GM19043 (cell line): Measurements from ENCODE around the gene KIT.

ENCODE experiments used
- ATAC-seq: cut with Tn5 transposase; IDR thresholded peaks from one replicate; pipeline ENCODE4 v1.9.1; 2021; ENCODE audit warnings: low read depth; ENCODE audit not compliant: unreplicated experiment

The KIT gene

DNA sequence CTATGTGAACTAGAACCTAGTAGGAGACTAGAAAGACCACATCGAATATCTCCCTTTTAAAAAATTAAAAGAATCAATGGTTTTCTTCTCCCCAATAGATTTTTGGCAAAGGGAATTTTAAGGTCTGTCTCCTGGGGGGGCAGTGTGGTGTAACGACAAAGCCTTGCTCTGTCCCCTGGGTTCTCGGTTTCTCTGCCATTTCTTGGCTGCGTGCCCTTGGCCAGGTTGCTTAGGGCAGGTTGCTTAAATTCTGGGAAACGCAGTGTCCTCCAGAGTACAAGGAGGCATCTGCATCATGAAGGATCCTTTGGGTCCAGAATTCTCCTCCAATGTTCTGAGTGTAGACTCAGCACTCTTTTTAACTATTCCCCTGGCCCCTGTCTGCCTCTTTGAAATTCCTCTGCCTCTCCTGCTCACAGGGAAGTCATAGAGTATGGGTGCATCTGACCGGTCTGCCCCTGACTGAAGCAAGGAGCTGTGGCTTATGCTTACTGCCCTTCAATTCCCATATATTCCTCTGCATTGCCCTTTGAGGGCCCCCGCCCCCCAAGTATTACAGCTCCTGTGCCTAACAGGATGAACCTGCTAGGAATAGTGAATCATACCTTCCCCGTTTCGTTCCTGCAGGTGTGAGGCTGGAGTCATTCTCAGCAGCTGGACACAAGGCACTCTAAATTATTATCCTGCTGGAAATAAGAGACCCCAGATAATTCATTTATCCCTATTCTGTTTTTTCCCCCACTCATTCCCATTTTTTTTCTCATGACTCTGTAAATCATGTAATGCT lies 2.2 kb downstream of the KIT start:
- no peak for ATAC-seq

GRCh38 chr4:54660591-54660990 lies 2.8 kb downstream of the KIT start:
- ATAC-seq = no peak

DNA sequence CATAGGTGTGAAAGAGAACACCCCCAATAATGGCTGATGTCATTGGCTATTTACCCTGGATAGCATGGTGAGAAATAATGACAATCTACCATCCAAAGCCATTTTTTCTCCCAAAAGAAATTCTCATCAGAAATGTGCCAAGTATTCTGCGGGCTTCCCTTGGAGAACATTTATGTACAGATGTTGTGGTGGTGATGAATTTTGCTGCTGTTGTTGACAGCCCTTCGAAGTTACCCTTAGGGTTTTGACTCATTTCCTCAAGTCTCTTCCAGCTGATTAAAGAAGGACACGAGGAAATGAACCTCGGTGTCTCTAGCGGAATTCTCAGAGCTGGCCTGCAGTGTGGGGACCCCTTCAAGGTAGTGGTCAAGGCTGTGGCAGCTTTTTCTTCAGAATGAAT lies 3.4 kb downstream of the KIT start:
- ATAC-seq = no peak

DNA sequence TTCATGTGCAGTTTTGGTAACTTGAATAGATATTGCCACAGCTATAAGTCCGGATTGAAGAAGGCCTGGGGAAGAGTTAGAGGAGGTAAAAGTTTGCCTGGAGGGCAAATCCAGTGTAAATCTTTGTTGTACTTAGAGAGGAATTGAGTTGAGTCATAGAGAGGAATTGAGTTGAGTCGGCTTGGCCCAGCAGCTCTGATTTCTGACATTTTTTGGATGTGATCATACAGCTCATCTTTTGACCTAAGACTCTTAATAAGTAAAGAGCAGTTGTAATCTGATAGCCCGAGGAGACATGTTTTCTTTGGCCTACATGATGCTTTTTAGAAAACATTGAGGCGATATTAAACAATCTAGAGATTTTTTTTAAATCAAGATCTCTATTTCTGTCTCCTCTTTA lies 3.9 kb downstream of the KIT start:
- no peak for ATAC-seq

- ATAC-seq = no peak
Observed at GRCh38 chr4:54662123-54662522, 4.4 kb downstream of the KIT start.

GRCh38 chr4:54662901-54663585 lies 5.3 kb downstream of the KIT start:
- ATAC-seq = no peak

GRCh38 chr4:54664400-54664799 lies 6.6 kb downstream of the KIT start:
- no peak for ATAC-seq

DNA sequence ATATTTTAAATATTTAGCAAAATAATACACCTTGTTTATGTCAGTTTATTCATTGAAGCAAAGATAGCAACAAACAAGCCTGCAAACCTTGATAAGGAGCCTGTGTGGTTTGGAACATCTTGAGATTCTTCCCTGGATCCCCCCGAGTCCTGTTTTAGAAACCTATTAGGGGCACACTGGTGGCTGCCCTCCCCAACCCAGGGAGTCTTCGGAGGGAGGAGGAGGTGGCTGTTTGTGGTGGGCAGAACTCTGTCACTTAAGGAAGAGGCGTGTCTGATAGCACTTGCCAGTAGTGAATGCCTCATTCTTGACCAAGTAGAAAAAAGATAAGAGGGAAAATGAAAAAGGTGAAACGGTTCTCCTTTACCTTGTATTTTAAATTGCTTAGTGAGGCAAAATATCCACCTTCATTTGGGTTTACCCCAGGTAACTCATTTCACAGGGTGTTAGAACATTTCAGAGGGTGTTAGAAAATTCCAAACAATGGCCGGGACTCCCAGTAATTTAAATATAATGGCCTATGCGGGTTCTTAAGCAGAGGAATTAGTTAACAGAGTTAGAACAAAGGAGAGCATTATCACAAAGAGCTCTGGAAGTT lies 10.4 kb downstream of the KIT start:
- ATAC-seq = no peak

GRCh38 chr4:54669831-54670230 lies 12.1 kb downstream of the KIT start:
- no peak for ATAC-seq

- no peak for ATAC-seq
Observed at GRCh38 chr4:54675721-54676461, 18.1 kb downstream of the KIT start.

GRCh38 chr4:54676658-54677057 lies 18.9 kb downstream of the KIT start:
- ATAC-seq = no peak

DNA sequence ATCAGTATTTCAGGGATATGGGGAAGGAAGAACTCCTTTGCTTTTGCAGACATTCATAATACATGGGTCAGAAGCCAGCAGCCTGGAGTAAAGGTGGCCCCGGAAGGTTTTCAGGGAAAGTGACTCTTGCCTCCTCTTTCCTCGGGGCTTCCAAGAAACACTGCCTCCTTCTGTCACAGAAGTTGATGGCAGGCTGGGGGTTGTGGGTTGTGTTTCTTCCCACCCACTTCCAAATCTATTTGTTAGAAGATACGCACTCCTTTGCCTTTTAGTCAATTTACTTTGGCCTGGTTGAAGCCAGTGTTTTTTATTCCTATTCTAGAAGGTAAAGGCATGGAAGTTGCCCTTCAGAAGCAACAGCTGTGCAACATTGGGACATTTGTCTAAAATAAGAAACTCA lies 19.7 kb downstream of the KIT start:
- no peak for ATAC-seq

- no peak for ATAC-seq
Observed at GRCh38 chr4:54677853-54678650, 20.3 kb downstream of the KIT start.

DNA sequence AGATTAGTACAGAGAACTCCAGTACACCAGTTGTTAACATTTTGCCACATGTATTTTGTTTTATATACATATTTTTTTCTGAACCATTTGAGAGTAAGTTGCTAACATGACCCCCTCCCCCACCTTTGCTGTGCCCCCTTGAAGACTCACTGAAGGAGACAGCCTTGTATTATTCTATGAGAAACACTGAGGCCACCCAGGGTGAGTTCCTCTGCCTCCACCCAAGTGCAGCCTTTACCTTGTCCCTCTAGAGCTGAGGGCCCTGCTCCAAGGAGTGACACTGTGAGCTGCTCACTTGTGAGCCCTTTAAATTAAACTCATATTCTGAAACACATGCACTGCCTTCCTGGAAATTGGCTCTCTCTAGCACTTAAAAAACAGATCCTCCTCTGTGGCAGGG lies 21.1 kb downstream of the KIT start:
- ATAC-seq = no peak

DNA sequence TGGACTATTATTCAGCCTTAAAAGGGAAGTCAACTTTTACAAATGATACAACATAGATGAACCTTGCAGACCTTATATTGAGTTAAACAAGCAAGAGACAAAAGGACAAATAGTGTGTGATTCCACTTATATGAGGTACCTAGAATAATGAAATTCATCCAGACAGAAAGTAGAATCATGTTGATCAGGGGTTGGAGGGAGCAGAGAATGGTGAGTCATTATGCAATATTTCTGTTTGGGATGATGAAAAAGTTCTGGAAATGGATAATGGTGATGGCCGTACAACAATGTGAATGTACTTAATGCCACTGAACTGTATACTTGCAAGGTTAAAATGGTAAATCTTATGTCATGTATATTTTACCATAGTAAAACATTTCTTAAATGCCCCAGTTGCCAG lies 22.1 kb downstream of the KIT start:
- no peak for ATAC-seq

- no peak for ATAC-seq
Observed at GRCh38 chr4:54683616-54684346, 26.0 kb downstream of the KIT start.

GRCh38 chr4:54685810-54686209 lies 28.1 kb downstream of the KIT start:
- ATAC-seq = no peak

GRCh38 chr4:54687887-54688841 lies 30.4 kb downstream of the KIT start:
- ATAC-seq = peak; percentile 55

GRCh38 chr4:54695337-54695736 lies 37.6 kb downstream of the KIT start:
- ATAC-seq = no peak
